NB4 (cell line): ENCODE data around the gene S1PR3.

ENCODE experiments used
- POLR2A ChIP-seq: IDR thresholded peaks from 2 replicates; pipeline ENCODE4 v1.6.1; 2011; ENCODE audit warnings: mild to moderate bottlenecking; ENCODE audit not compliant: insufficient read length; ENCODE audit errors: extremely low read depth
- TF ChIP-seq, protein P1 (sequence below): IDR thresholded peaks from one replicate; pipeline ENCODE4 v1.5.1; 2012; ENCODE audit warnings: low read depth, low read length

GRCh38 chr9:89002987-89003386 is 11.7 kb downstream of the S1PR3 start:
- TF ChIP-seq, protein P1, sequence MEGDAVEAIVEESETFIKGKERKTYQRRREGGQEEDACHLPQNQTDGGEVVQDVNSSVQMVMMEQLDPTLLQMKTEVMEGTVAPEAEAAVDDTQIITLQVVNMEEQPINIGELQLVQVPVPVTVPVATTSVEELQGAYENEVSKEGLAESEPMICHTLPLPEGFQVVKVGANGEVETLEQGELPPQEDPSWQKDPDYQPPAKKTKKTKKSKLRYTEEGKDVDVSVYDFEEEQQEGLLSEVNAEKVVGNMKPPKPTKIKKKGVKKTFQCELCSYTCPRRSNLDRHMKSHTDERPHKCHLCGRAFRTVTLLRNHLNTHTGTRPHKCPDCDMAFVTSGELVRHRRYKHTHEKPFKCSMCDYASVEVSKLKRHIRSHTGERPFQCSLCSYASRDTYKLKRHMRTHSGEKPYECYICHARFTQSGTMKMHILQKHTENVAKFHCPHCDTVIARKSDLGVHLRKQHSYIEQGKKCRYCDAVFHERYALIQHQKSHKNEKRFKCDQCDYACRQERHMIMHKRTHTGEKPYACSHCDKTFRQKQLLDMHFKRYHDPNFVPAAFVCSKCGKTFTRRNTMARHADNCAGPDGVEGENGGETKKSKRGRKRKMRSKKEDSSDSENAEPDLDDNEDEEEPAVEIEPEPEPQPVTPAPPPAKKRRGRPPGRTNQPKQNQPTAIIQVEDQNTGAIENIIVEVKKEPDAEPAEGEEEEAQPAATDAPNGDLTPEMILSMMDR = no peak
- TF ChIP-seq POLR2A = no peak
